Airway epithelial cell (primary cell): ENCODE results near the gene SMARCA1. TPM values are rescaled to one million over a fixed set of nuclear protein-coding genes. Genes with fewer than 3 reads are reported as not detected.

Experiments
- total RNA-seq: library from RNA; depleted of rRNA; stranded (reverse); fragments of >200 nt; gene quantifications from 2 replicates; pipeline ENCODE4 v1.2.3, GENCODE V29; 2015

SMARCA1 gene, protein sequence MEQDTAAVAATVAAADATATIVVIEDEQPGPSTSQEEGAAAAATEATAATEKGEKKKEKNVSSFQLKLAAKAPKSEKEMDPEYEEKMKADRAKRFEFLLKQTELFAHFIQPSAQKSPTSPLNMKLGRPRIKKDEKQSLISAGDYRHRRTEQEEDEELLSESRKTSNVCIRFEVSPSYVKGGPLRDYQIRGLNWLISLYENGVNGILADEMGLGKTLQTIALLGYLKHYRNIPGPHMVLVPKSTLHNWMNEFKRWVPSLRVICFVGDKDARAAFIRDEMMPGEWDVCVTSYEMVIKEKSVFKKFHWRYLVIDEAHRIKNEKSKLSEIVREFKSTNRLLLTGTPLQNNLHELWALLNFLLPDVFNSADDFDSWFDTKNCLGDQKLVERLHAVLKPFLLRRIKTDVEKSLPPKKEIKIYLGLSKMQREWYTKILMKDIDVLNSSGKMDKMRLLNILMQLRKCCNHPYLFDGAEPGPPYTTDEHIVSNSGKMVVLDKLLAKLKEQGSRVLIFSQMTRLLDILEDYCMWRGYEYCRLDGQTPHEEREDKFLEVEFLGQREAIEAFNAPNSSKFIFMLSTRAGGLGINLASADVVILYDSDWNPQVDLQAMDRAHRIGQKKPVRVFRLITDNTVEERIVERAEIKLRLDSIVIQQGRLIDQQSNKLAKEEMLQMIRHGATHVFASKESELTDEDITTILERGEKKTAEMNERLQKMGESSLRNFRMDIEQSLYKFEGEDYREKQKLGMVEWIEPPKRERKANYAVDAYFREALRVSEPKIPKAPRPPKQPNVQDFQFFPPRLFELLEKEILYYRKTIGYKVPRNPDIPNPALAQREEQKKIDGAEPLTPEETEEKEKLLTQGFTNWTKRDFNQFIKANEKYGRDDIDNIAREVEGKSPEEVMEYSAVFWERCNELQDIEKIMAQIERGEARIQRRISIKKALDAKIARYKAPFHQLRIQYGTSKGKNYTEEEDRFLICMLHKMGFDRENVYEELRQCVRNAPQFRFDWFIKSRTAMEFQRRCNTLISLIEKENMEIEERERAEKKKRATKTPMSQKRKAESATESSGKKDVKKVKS
- total RNA-seq = 19.4 and 20.0 TPM in 2 replicates

GRCh38 chrX:129523079-129523911 lies at the start of gene SMARCA1:
SMARCA1 (minus strand) TSS chrX:129523490; CDS start chrX:129523370, 120 bp downstream.

GRCh38 chrX:129540068-129540653 lies 16.9 kb upstream of the SMARCA1 start, which contains the start of gene OCRL:
OCRL (plus strand) TSS chrX:129540259; CDS start chrX:129540440, 181 bp downstream.

Other genes starting within 250 kb of the SMARCA1 start
- gene OCRL, start 16.8 kb upstream of the SMARCA1 start, total RNA-seq = 11.8 and 13.8 TPM in 2 replicates
- 0.74 and 2.5 TPM in 2 replicates for gene APLN, start 131.5 kb upstream of the SMARCA1 start, total RNA-seq
- gene XPNPEP2, start 215.5 kb upstream of the SMARCA1 start, total RNA-seq = not detected in 2 replicates